Measurements from ENCODE around the gene GABRQ. TPM values are rescaled to one million over a fixed set of nuclear protein-coding genes. Genes with fewer than 3 reads are reported as not detected.

The GABRQ gene
- total and polyA plus RNA-seq, 2 of the 13 experiments (the other 11 are each of a cell fraction or from before 2014, with no cell fraction given), result not detected

- Histone ChIP-seq H4K20me1 (ENCODE audit: insufficient read depth, low read length) (no peaks in the 10 kb centered on the region), H3K4me2 (ENCODE audit: low read depth, low read length) (no peak overlapping the region), H3K9me3 (ENCODE audit: low read length) (no peaks in the 10 kb centered on the region), H3K4me1 (ENCODE audit: insufficient read depth, low read length) (no peaks in the 10 kb centered on the region), H3K79me2 (ENCODE audit: insufficient read depth, low read length) (no peaks in the 10 kb centered on the region), H2AFZ (ENCODE audit: low read length) (no peak overlapping the region), H3K27me3 (ENCODE audit: control insufficient read depth in 1 of 2, insufficient read depth in 2 of 2, low read length in 2 of 2) (peaks cover 0 to 9% of the 10 kb centered on the region in 2 experiments; a peak in 2 of 5 replicates), H3K36me3 (replicated peaks in 1 of 2; ENCODE audit: control insufficient read depth in 1 of 2, insufficient read depth in 2 of 2, low read length in 2 of 2) (no peaks in the 10 kb centered on the region), H3K9ac (ENCODE audit: insufficient read depth, low read depth, low read length) (no peak overlapping the region), H3K27ac (ENCODE audit: extremely low read length, insufficient read depth, low read length) (no peak overlapping the region), H3K4me3 (replicated peaks in 1 of 3; ENCODE audit: insufficient read depth in 1 of 3, low read depth in 2 of 3, low read length in 3 of 3) (no peak overlapping the region)
- no TSS peak for BruUV-seq (replicated peaks)
- DNase-seq (ENCODE audit: low spot score) (no peak), ATAC-seq (no peak), FAIRE-seq (no peak)
- no CpG with 5 or more reads among the region's 7 CpGs for WGBS (ENCODE audit: low lambda C conversion rate)
- in situ Hi-C loops (cut with HindIII; ENCODE audit: extremely low pct_ligation_motif_present, low pct_unique_long_range_greater_than_20kb) (loop anchor here (5.0 to 25.0 kb wide), 2 partner anchors 173 to 897 kb away; no protein-coding TSS in a partner anchor), intact Hi-C loops (cut with micrococcal nuclease; ENCODE audit: unreplicated experiment) (no loop called here)
- CTCF ChIA-PET (ENCODE audit: low intra/inter-chr PET ratio, low total read pairs), result no interaction called here
- POLR2A ChIA-PET, result no interaction called here
- no peak for TF ChIP-seq TERF1 (CRISPR knock-in tag; IDR thresholded peaks at IDR 0.05)
- no peak for TF ChIP-seq MXD1 (CRISPR knock-in tag; IDR thresholded peaks at IDR 0.05)
- TF ChIP-seq GFI1 (CRISPR knock-in tag; IDR thresholded peaks at IDR 0.05; ENCODE audit: borderline replicate concordance), result no peak
- TF ChIP-seq ERF (CRISPR knock-in tag; IDR thresholded peaks at IDR 0.05), result no peak
- TF ChIP-seq, protein P1, sequence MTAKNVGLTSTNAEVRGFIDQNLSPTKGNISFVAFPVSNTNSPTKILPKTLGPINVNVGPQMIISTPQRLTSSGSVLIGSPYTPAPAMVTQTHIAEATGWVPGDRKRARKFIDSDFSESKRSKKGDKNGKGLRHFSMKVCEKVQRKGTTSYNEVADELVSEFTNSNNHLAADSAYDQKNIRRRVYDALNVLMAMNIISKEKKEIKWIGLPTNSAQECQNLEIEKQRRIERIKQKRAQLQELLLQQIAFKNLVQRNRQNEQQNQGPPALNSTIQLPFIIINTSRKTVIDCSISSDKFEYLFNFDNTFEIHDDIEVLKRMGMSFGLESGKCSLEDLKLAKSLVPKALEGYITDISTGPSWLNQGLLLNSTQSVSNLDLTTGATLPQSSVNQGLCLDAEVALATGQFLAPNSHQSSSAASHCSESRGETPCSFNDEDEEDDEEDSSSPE (CRISPR knock-in tag; IDR thresholded peaks at IDR 0.05), result no peak
- no peak for TF ChIP-seq HNRNPK (IDR thresholded peaks at IDR 0.05; ENCODE audit: low read depth, low read length, poor library complexity, severe bottlenecking)
- TF ChIP-seq PCBP1 (IDR thresholded peaks at IDR 0.05; ENCODE audit: borderline replicate concordance, low read depth, low read length), result no peak
- no peak for TF ChIP-seq RXRB (CRISPR knock-in tag; IDR thresholded peaks at IDR 0.05; ENCODE audit: borderline replicate concordance)
- no peak for TF ChIP-seq ZFP1 (CRISPR knock-in tag; IDR thresholded peaks at IDR 0.05)
- TF ChIP-seq CENPX (CRISPR knock-in tag; IDR thresholded peaks at IDR 0.05), result no peak
- no peak for TF ChIP-seq KLF12 (CRISPR knock-in tag; IDR thresholded peaks at IDR 0.05; ENCODE audit: borderline replicate concordance)
- TF ChIP-seq ZNF317 (CRISPR knock-in tag; IDR thresholded peaks at IDR 0.05), result no peak
- no peak for TF ChIP-seq SIX4 (CRISPR knock-in tag; IDR thresholded peaks at IDR 0.05)
- TF ChIP-seq SIN3B (IDR thresholded peaks at IDR 0.05; ENCODE audit: low read length), result no peak
- TF ChIP-seq, protein P2, sequence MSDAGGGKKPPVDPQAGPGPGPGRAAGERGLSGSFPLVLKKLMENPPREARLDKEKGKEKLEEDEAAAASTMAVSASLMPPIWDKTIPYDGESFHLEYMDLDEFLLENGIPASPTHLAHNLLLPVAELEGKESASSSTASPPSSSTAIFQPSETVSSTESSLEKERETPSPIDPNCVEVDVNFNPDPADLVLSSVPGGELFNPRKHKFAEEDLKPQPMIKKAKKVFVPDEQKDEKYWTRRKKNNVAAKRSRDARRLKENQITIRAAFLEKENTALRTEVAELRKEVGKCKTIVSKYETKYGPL (CRISPR knock-in tag; IDR thresholded peaks at IDR 0.05), result no peak
- TF ChIP-seq, protein P3, sequence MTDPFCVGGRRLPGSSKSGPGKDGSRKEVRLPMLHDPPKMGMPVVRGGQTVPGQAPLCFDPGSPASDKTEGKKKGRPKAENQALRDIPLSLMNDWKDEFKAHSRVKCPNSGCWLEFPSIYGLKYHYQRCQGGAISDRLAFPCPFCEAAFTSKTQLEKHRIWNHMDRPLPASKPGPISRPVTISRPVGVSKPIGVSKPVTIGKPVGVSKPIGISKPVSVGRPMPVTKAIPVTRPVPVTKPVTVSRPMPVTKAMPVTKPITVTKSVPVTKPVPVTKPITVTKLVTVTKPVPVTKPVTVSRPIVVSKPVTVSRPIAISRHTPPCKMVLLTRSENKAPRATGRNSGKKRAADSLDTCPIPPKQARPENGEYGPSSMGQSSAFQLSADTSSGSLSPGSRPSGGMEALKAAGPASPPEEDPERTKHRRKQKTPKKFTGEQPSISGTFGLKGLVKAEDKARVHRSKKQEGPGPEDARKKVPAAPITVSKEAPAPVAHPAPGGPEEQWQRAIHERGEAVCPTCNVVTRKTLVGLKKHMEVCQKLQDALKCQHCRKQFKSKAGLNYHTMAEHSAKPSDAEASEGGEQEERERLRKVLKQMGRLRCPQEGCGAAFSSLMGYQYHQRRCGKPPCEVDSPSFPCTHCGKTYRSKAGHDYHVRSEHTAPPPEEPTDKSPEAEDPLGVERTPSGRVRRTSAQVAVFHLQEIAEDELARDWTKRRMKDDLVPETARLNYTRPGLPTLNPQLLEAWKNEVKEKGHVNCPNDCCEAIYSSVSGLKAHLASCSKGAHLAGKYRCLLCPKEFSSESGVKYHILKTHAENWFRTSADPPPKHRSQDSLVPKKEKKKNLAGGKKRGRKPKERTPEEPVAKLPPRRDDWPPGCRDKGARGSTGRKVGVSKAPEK (CRISPR knock-in tag; IDR thresholded peaks at IDR 0.05; ENCODE audit: borderline replicate concordance), result no peak
Observed at GRCh38 chrX:152639426-152639825, 1.7 kb downstream of the GABRQ start.
